AG09309 (cell line): Measurements from ENCODE around the gene LGALS3BP.

ENCODE experiments used
- DNase-seq: peaks from one replicate; pipeline ENCODE4 v3.0.0-alpha.2; 2010; ENCODE audit warnings: low read depth
- H3K4me3 ChIP-seq: 2 replicates; pipeline ENCODE4 v1.5.1; 2011; ENCODE audit warnings: mild to moderate bottlenecking, low read depth, low read length, moderate library complexity; ENCODE audit not compliant: control insufficient read depth
- TF ChIP-seq, protein P1 (sequence below): IDR thresholded peaks from 2 replicates; pipeline ENCODE4 v1.5.1; 2011; ENCODE audit warnings: mild to moderate bottlenecking, low read depth, low read length, inconsistent platforms; ENCODE audit not compliant: insufficient read depth, control insufficient read depth; ENCODE audit errors: missing control alignments

The LGALS3BP gene

DNA sequence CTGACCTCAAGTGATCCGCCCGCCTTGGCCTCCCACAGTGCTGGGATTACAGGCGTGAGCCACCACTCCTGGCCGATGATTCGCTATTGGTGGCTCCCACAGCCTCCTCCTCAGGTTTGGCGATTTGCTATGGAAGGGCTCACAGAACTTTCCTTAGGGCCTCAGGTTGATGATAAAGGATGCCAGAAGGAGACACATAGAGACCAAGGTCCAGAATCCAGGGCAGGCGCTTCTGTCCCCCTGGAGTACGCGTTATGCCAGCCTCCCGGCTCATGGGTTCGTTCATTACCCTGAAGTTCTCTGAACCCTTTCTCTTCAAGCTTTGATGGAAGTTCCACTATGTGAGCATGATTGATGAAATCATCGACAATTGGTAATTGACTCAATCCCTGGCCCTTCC lies 19.9 kb downstream of the LGALS3BP start:
- H3K4me3 ChIP-seq = no peak overlapping the region
- no peak for DNase-seq
- TF ChIP-seq, protein P1, sequence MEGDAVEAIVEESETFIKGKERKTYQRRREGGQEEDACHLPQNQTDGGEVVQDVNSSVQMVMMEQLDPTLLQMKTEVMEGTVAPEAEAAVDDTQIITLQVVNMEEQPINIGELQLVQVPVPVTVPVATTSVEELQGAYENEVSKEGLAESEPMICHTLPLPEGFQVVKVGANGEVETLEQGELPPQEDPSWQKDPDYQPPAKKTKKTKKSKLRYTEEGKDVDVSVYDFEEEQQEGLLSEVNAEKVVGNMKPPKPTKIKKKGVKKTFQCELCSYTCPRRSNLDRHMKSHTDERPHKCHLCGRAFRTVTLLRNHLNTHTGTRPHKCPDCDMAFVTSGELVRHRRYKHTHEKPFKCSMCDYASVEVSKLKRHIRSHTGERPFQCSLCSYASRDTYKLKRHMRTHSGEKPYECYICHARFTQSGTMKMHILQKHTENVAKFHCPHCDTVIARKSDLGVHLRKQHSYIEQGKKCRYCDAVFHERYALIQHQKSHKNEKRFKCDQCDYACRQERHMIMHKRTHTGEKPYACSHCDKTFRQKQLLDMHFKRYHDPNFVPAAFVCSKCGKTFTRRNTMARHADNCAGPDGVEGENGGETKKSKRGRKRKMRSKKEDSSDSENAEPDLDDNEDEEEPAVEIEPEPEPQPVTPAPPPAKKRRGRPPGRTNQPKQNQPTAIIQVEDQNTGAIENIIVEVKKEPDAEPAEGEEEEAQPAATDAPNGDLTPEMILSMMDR = no peak

DNA sequence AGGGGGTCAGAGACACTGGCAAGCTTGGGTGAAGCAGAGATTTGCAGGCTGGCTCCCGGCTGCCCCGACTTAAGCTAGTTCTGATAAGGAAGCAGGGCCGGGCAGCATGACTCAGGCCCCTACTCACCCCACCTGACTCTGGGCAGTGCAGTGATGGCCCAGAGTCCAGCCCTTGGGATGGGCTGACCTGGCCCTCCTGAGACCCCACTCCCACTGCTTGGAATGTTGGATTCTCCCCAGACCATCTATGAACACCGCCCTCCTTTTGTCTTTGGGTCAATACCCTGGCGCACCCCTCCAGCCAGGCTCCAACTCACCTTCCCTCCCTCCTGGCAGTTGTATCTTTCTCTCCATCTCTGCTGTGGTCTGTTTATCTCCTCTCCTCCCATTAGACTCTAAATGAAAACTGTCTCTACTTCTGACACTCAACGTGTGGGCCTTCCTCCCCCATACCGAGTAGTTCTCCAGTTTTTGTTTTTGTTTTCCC lies 21.0 kb downstream of the LGALS3BP start:
- H3K4me3 ChIP-seq = no peak overlapping the region
- no peak for DNase-seq
- TF ChIP-seq, protein P1 = no peak

DNA sequence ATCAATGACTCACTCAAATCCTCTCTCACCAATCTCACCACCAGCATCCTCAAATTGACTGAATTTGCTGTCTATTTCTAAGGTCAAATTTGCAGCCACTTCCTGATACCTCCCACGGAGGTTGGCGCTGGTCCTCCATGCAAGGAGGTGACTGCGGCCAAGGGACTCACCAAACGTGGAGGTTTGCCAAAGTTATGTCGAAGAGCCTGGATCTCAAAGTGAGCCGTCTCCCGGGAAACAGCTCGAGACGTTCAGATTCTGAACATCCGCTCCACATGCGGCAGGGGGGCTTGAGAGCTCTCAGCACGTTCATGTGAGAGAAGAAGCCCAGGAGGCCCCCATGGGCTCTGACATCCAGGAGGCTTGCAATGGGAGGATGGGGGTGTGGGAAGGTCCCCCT lies 22.6 kb downstream of the LGALS3BP start:
- no peak for DNase-seq
- H3K4me3 ChIP-seq = no peak overlapping the region
- TF ChIP-seq, protein P1 = no peak

DNA sequence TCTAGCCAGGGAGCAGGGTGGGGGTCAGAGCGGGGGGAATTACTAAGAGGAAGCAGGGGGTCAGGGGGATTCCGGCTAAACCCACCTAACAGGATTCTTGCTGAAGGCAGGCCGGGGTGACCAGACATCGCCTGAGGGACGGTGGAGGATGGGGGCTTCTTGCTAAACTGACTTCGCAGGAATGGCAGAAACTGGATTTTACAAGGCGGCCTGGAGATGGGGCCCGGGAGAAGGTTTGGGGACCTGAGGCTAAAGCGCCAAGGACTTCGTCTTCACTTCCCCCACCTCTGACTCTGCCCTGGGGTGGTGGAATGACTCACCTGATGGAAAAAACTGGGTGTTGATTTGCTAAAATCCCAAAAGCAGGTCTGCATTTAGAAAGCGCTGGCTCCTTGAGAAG lies 23.5 kb downstream of the LGALS3BP start:
- DNase-seq = no peak
- TF ChIP-seq, protein P1 = no peak
- no peak overlapping the region for H3K4me3 ChIP-seq

- no peak overlapping the region for H3K4me3 ChIP-seq
- TF ChIP-seq, protein P1 = no peak
- DNase-seq = no peak
These were observed 25.0 kb downstream of the LGALS3BP start for GRCh38 chr17:78954684-78955083.

DNA sequence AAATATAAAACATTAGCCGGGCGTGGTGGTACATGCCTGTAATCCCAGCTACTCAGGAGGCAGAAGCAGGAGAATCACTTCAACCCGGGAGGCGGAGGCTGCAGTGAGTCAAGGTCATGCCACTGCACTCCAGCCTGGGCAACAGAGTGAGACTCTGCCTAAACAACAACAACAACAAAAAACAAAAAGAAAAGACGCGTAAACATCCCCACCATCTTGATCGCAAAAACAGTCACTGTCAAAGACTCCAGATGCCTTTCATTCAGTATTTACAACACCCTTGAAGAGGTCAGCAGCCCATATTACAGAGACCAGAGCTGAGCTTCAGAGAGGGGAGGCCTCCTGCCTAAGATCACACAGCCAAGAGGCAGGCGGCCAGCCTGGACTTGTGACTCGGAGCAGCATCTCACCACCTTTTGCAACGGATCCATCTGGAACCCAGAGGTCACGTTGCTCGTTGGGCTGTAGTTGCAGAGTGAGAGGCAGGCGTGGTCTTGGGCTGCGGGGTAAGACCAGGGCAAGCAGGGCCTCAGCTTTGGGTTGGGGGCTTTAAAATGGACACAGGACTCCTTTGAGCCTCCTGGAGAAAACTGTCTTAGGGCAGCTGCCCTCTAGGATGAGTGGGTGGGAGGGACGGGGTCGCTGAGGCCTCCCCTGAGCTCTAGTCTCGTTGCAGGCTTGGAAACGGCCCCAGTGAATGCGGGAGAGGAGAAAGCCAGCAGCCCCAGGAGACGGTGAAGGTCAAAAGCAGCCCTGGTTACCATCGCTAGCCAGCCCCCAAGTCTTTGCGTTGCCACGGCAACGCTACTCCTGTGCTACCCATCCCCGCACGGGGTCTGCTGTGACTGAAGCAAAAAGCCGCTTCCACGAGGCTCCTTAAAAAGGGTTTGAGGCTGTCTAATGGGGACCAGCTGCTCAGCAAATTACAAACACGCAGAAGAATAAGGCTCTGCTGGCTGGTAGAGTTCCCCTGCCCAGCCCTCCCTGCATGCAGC lies 26.1 kb downstream of the LGALS3BP start:
- TF ChIP-seq, protein P1 = no peak
- DNase-seq = no peak
- H3K4me3 ChIP-seq = no peak overlapping the region
